SK-N-MC (cell line): ENCODE data around the gene PTGER1.
"Not testable (repeated sequence)": the region's sequence is repeated elsewhere in the genome, so short reads cannot be mapped to it uniquely, and the experiment has no call there.

Experiments
- DNase-seq: peaks from one replicate; pipeline ENCODE4 v3.0.0-alpha.2; 2011; ENCODE audit warnings: low read depth, low spot score
- H3K27ac ChIP-seq: fragments of 200-600 bp; sonication (generic); 2 replicates; pipeline ENCODE4 v1.5.1; 2016; ENCODE audit warnings: mixed run types
- H3K36me3 ChIP-seq: fragments of 200-600 bp; sonication (generic); 2 replicates; pipeline ENCODE4 v1.6.1; 2017; ENCODE audit warnings: antibody characterized with exemption, low read length, mixed read lengths; ENCODE audit not compliant: insufficient read depth
- H3K4me3 ChIP-seq: fragments of 200-600 bp; sonication (generic); 2 replicates; pipeline ENCODE4 v1.5.1; 2016
- H3K9ac ChIP-seq: fragments of 200-600 bp; sonication (generic); 2 replicates; pipeline ENCODE4 v1.8.0; 2017; ENCODE audit warnings: mixed run types, mixed read lengths; ENCODE audit not compliant: insufficient read length
- H3K9me3 ChIP-seq: fragments of 200-600 bp; sonication (generic); 2 replicates; pipeline ENCODE4 v1.6.1; 2017; ENCODE audit warnings: low read depth, mild to moderate bottlenecking, antibody characterized with exemption, low read length, moderate library complexity, mixed read lengths
- EZH2 ChIP-seq: fragments of 200-600 bp; sonication (generic); IDR thresholded peaks from one replicate; pipeline ENCODE4 v1.6.1; 2017; ENCODE audit warnings: antibody characterized with exemption
- FOXP2 ChIP-seq: optimal IDR thresholded peaks from 2 replicates; pipeline ENCODE3; 2011; ENCODE audit warnings: mild to moderate bottlenecking, moderate library complexity; ENCODE audit not compliant: insufficient read depth; ENCODE audit errors: extremely low read length, control extremely low read depth
- POLR2AphosphoS5 ChIP-seq: IDR thresholded peaks from 2 replicates; pipeline ENCODE4 v1.6.1; 2012; ENCODE audit warnings: mild to moderate bottlenecking, low read depth, low read length, borderline replicate concordance

Gene PTGER1

GRCh38 chr19:14471436-14472187 lies 3.5 kb downstream of the PTGER1 start:
- H3K27ac ChIP-seq: no peak overlapping the region

GRCh38 chr19:14470031-14470876 lies 4.9 kb downstream of the PTGER1 start:
- H3K4me3 ChIP-seq: no peak overlapping the region

More at GRCh38 chr19:14471436-14472187, 3.5 kb downstream of the PTGER1 start:
- DNase-seq: no peak
- TF ChIP-seq POLR2AphosphoS5 (no peak), EZH2 (no peak), FOXP2 (no peak)
- Histone ChIP-seq H3K9ac (no peak overlapping the region), H3K36me3 (no peaks in the 10 kb centered on the region; the same call in 1 of the 2 replicates), H3K4me3 (no peak overlapping the region), H3K9me3 (no peaks in the 10 kb centered on the region)

GRCh38 chr19:14467816-14468215 lies 7.3 kb downstream of the PTGER1 start:
- TF ChIP-seq POLR2AphosphoS5 (no peak), FOXP2 (no peak), EZH2 (no peak)
- DNase-seq: no peak
- peaks cover 7% of the 10 kb centered on the region; the same call in 1 of the 2 replicates for H3K36me3 ChIP-seq
- H3K4me3 ChIP-seq: no peak overlapping the region
- no peaks in the 10 kb centered on the region for H3K9me3 ChIP-seq
- H3K27ac ChIP-seq: no peak overlapping the region
- no peak overlapping the region for H3K9ac ChIP-seq

More at GRCh38 chr19:14470031-14470876, 4.9 kb downstream of the PTGER1 start:
- DNase-seq: no peak
- no peak for TF ChIP-seq POLR2AphosphoS5
- no peak for TF ChIP-seq FOXP2
- no peak for TF ChIP-seq EZH2
- H3K36me3 ChIP-seq: no peaks in the 10 kb centered on the region; the same call in 1 of the 2 replicates
- no peak overlapping the region for H3K27ac ChIP-seq
- H3K9ac ChIP-seq: no peak overlapping the region
- no peaks in the 10 kb centered on the region for H3K9me3 ChIP-seq

- Histone ChIP-seq H3K36me3 (peaks cover 7% of the 10 kb centered on the region; the same call in 1 of the 2 replicates), H3K4me3 (no peak overlapping the region), H3K9me3 (no peaks in the 10 kb centered on the region)
Observed at GRCh38 chr19:14467391-14467790, 7.8 kb downstream of the PTGER1 start.

GRCh38 chr19:14463747-14464146 lies 11.4 kb downstream of the PTGER1 start:
- Histone ChIP-seq H3K27ac (no peak overlapping the region), H3K4me3 (no peak overlapping the region), H3K36me3 (peaks cover 7% of the 10 kb centered on the region; the same call in 1 of the 2 replicates), H3K9ac (no peak overlapping the region), H3K9me3 (no peaks in the 10 kb centered on the region)
- DNase-seq: no peak
- no peak for TF ChIP-seq EZH2
- no peak for TF ChIP-seq POLR2AphosphoS5
- TF ChIP-seq FOXP2: no peak

More at GRCh38 chr19:14467391-14467790, 7.8 kb downstream of the PTGER1 start:
- no peak overlapping the region for H3K27ac ChIP-seq
- no peak overlapping the region for H3K9ac ChIP-seq
- no peak for DNase-seq
- no peak for TF ChIP-seq POLR2AphosphoS5
- TF ChIP-seq EZH2: no peak
- no peak for TF ChIP-seq FOXP2

- not testable (repeated sequence) for H3K9me3 ChIP-seq, H3K4me3 ChIP-seq, H3K36me3 ChIP-seq, H3K9ac ChIP-seq, H3K27ac ChIP-seq, DNase-seq
Observed at GRCh38 chr19:14462401-14462800, 12.8 kb downstream of the PTGER1 start.

GRCh38 chr19:14460935-14461334 lies 14.2 kb downstream of the PTGER1 start:
- DNase-seq: no peak
- H3K36me3 ChIP-seq: peaks cover 7% of the 10 kb centered on the region; the same call in 1 of the 2 replicates
- TF ChIP-seq EZH2 (no peak), FOXP2 (no peak), POLR2AphosphoS5 (no peak)
- H3K9me3 ChIP-seq: no peaks in the 10 kb centered on the region
- no peak overlapping the region for H3K9ac ChIP-seq
- H3K4me3 ChIP-seq: no peak overlapping the region
- H3K27ac ChIP-seq: no peak overlapping the region

GRCh38 chr19:14459703-14460102 lies 15.5 kb downstream of the PTGER1 start:
- no peaks in the 10 kb centered on the region for H3K9me3 ChIP-seq
- TF ChIP-seq EZH2: no peak
- TF ChIP-seq POLR2AphosphoS5: no peak
- no peak for TF ChIP-seq FOXP2
- DNase-seq: no peak
- H3K4me3 ChIP-seq: no peak overlapping the region
- peaks cover 7% of the 10 kb centered on the region; the same call in 1 of the 2 replicates for H3K36me3 ChIP-seq
- H3K9ac ChIP-seq: no peak overlapping the region
- H3K27ac ChIP-seq: no peak overlapping the region

- H3K27ac ChIP-seq, H3K9me3 ChIP-seq, DNase-seq, H3K9ac ChIP-seq, H3K4me3 ChIP-seq: not testable (repeated sequence)
- H3K36me3 ChIP-seq: peaks cover 34% of the 10 kb centered on the region; the same call in 1 of the 2 replicates
Observed at GRCh38 chr19:14452303-14452702, 22.9 kb downstream of the PTGER1 start.
